B cell (primary cell): ENCODE measurements around the gene ZNHIT2. TPM values are rescaled to one million over a fixed set of nuclear protein-coding genes. Genes with fewer than 3 reads are reported as not detected.

ENCODE experiments used
- ATAC-seq: fragments of 200-7000 bp; cut with Tn5 transposase; one replicate; pipeline ENCODE4 v1.10.0; 2021; ENCODE audit warnings: low read depth, mild to moderate bottlenecking, moderate number of reproducible peaks, moderate library complexity
- CTCF ChIA-PET: fragments of 350-600 bp; sonication (Branson Sonifier 250); formaldehyde crosslinking; loops from one replicate; lab custom pipeline; 2021; ENCODE audit warnings: antibody characterized with exemption, inconsistent platforms; lab: Charles Lee
- POLR2A ChIA-PET: fragments of 350-600 bp; sonication (Branson Sonifier 250); formaldehyde crosslinking; loops from one replicate; lab custom pipeline; 2021; ENCODE audit warnings: antibody characterized with exemption; lab: Charles Lee
- DNase-seq: peaks from one replicate; pipeline ENCODE4 v3.0.0; 2013
- H2AFZ ChIP-seq: 2 replicates; pipeline ENCODE4 v1.6.1; 2012; ENCODE audit warnings: mild to moderate bottlenecking, low read depth, low read length; ENCODE audit not compliant: insufficient read depth, poor library complexity, severe bottlenecking
- H3K27ac ChIP-seq, 2 donors: 1 replicate in 1 of 2; 2 replicates in 1 of 2; pipeline ENCODE4 v1.5.1; 2012 to 2013; ENCODE audit warnings: low read length in 2 of 2, mild to moderate bottlenecking in 2 of 2, moderate library complexity in 1 of 2
- H3K27me3 ChIP-seq, 4 experiments: fragments of 200-600 bp in 1 of 4; sonication (generic) in 1 of 4; replicated peaks in 1 of 4; 1 replicate in 2 of 4; 2 replicates in 2 of 4; pipeline versions ENCODE4 v1.6.1 to v1.7.0; 2013 to 2016; ENCODE audit warnings: low read length in 3 of 4, mild to moderate bottlenecking in 2 of 4, mixed read lengths in 1 of 4, moderate library complexity in 1 of 4; ENCODE audit not compliant: insufficient read depth in 4 of 4, control insufficient read depth in 3 of 4; ENCODE audit errors: control extremely low read depth in 1 of 4
- H3K36me3 ChIP-seq, 2 experiments: replicated peaks in 1 of 2; 1 replicate in 1 of 2; 2 replicates in 1 of 2; pipeline versions ENCODE4 v1.6.1 to v1.7.1; 2013; ENCODE audit warnings: low read length in 1 of 2; ENCODE audit not compliant: insufficient read depth in 2 of 2, control insufficient read depth in 1 of 2; ENCODE audit errors: control extremely low read depth in 1 of 2, extremely low read depth in 1 of 2
- H3K4me1 ChIP-seq, 2 donors: fragments of 200-600 bp in 1 of 2; sonication (generic) in 1 of 2; 1 replicate in 1 of 2; 2 replicates in 1 of 2; pipeline versions ENCODE4 v1.5.1 to v1.6.1; 2013 to 2017; ENCODE audit warnings: low read length in 2 of 2; ENCODE audit not compliant: control insufficient read depth in 2 of 2, insufficient read depth in 2 of 2
- H3K4me2 ChIP-seq: replicated peaks from 2 replicates; pipeline ENCODE3; 2012; ENCODE audit warnings: mild to moderate bottlenecking, low read depth, low read length; ENCODE audit not compliant: poor library complexity, severe bottlenecking
- H3K4me3 ChIP-seq, 5 experiments: fragments of 200-600 bp in 1 of 5; sonication (generic) in 1 of 5; 1 replicate in 3 of 5; 2 replicates in 2 of 5; pipeline versions ENCODE4 v1.5.1 to v1.7.0; 2011 to 2016; ENCODE audit warnings: low read length in 4 of 5, mild to moderate bottlenecking in 4 of 5, low read depth in 2 of 5, control low read depth in 1 of 5, moderate library complexity in 1 of 5; ENCODE audit not compliant: insufficient read depth in 1 of 5; ENCODE audit errors: control extremely low read depth in 1 of 5, extremely low read depth in 1 of 5
- H3K79me2 ChIP-seq: fragments of 200-600 bp; sonication (generic); one replicate; pipeline ENCODE4 v1.6.0; 2016; ENCODE audit warnings: low read length; ENCODE audit not compliant: control insufficient read depth, insufficient read depth
- H3K9ac ChIP-seq: fragments of 200-600 bp; sonication (generic); 2 replicates; pipeline ENCODE4 v1.6.1; 2017; ENCODE audit warnings: mild to moderate bottlenecking, low read length, moderate library complexity
- H3K9me3 ChIP-seq, 3 donors: one replicate each; pipeline versions ENCODE4 v1.6.1 to v1.7.1; 2013; ENCODE audit warnings: low read length in 2 of 3; ENCODE audit not compliant: control insufficient read depth in 2 of 3, insufficient read depth in 1 of 3; ENCODE audit errors: control extremely low read depth in 1 of 3
- H4K20me1 ChIP-seq: 2 replicates; pipeline ENCODE4 v1.6.0; 2012; ENCODE audit warnings: mild to moderate bottlenecking, low read length; ENCODE audit not compliant: insufficient read depth, control insufficient read depth, poor library complexity, severe bottlenecking
- H3K27ac Mint-ChIP-seq: one replicate; pipeline ENCODE4 v1.8.0; 2021; ENCODE audit warnings: mixed read lengths
- H3K27me3 Mint-ChIP-seq: one replicate; pipeline ENCODE4 v1.8.0; 2021; ENCODE audit warnings: mixed read lengths
- H3K4me1 Mint-ChIP-seq: one replicate; pipeline ENCODE4 v1.8.0; 2021; ENCODE audit warnings: mixed read lengths
- H3K4me3 Mint-ChIP-seq: one replicate; pipeline ENCODE4 v1.8.0; 2021; ENCODE audit warnings: mixed read lengths
- H3K9me3 Mint-ChIP-seq: one replicate; pipeline ENCODE4 v1.8.0; 2022; ENCODE audit warnings: mixed read lengths; ENCODE audit not compliant: insufficient read depth
- CTCF ChIP-seq: fragments of 200-600 bp; IDR thresholded peaks from one replicate; pipeline ENCODE4 v1.8.0; 2022; ENCODE audit warnings: antibody characterized with exemption, mild to moderate bottlenecking
- EZH2 ChIP-seq: IDR thresholded peaks from 2 replicates; pipeline ENCODE4 v1.6.1; 2012; ENCODE audit warnings: borderline replicate concordance, low read depth, mild to moderate bottlenecking, moderate library complexity, low read length; ENCODE audit not compliant: insufficient read depth, poor library complexity, severe bottlenecking
- WGBS: methylation state at CpG from one replicate; pipeline ENCODE4 v1.1.5; 2013; ENCODE audit warnings: missing lambda C conversion rate; ENCODE audit not compliant: insufficient coverage; 5-methylcytosine and 5-hydroxymethylcytosine counted together
- intact Hi-C: fragments of 100-400 bp; cut with micrococcal nuclease; formaldehyde crosslinking; loops from one replicate; pipeline ENCODE4 v1.10.0; 2022
- polyA plus RNA-seq: library from polyadenylated mRNA; depleted of rRNA; stranded (reverse); fragments of >200 nt; gene quantifications from 2 replicates; pipeline ENCODE4 v1.2.3, GENCODE V29; 2012
- total RNA-seq, 2 donors: library from RNA; stranded (reverse); fragments of 120-200 nt in 1 of 2; gene quantifications; 1 replicate in 1 of 2; 2 replicates in 1 of 2; pipeline versions ENCODE4 v1.2.3 to v1.2.4, GENCODE V29; 2013 to 2022

Gene ZNHIT2
- total and polyA plus RNA-seq, 2 donors (not counting 1 experiment from before 2014, with no cell fraction given), result 6.2 to 14.1 TPM

GRCh38 chr11:65087216-65087615 is 30.3 kb downstream of the ZNHIT2 start:
- Mint-ChIP-seq H3K4me1 (peaks cover 28% of the 10 kb centered on the region), H3K4me3 (no peak overlapping the region), H3K9me3 (no peaks in the 10 kb centered on the region), H3K27me3 (no peaks in the 10 kb centered on the region), H3K27ac (no peak overlapping the region)
- H3K4me3 ChIP-seq, result no peak overlapping the region
- H3K9me3 ChIP-seq, result no peaks in the 10 kb centered on the region
- H3K4me1 ChIP-seq, result peaks cover 12 to 19% of the 10 kb centered on the region in 2 donors
- CTCF ChIA-PET, result no interaction called here
- no peak for ATAC-seq
- H3K36me3 ChIP-seq, result peaks cover 0 to 47% of the 10 kb centered on the region in 2 experiments
- H3K4me2 ChIP-seq, result no peak overlapping the region
- H3K9ac ChIP-seq, result no peak overlapping the region
- peaks cover 8% of the 10 kb centered on the region for H4K20me1 ChIP-seq
- intact Hi-C loops, result no loop called here
- no peak overlapping the region for H2AFZ ChIP-seq
- DNase-seq, result no peak
- no peak overlapping the region for H3K27ac ChIP-seq
- TF ChIP-seq EZH2 (no peak), CTCF (no peak)
- POLR2A ChIA-PET, result interaction anchor here (1.4 kb wide), 1 partner anchor 30 kb away, joined by 5 read pairs; the partner anchor contains the start of gene ZNHIT2
- 96% methylated on average over 11 of the region's 11 CpGs for WGBS
- peaks cover 21% of the 10 kb centered on the region for H3K79me2 ChIP-seq
- H3K27me3 ChIP-seq, result no peaks in the 10 kb centered on the region

- no peaks in the 10 kb centered on the region for H3K27me3 ChIP-seq
- no peak overlapping the region for H3K9ac ChIP-seq
- Mint-ChIP-seq H3K27ac (no peak overlapping the region), H3K4me1 (peaks cover 28% of the 10 kb centered on the region), H3K27me3 (no peaks in the 10 kb centered on the region), H3K4me3 (no peak overlapping the region), H3K9me3 (no peaks in the 10 kb centered on the region)
- DNase-seq (no peak), ATAC-seq (no peak)
- no peak overlapping the region for H3K27ac ChIP-seq
- H3K4me3 ChIP-seq, result no peak overlapping the region
- H3K9me3 ChIP-seq, result no peaks in the 10 kb centered on the region
- intact Hi-C loops, result no loop called here
- POLR2A ChIA-PET, result interaction anchor here (1.2 to 1.4 kb wide), 2 partner anchors 30 to 175 kb away, joined by 3 to 5 read pairs; partner anchors contain the start of genes POLA2 and ZNHIT2
- peaks cover 0 to 47% of the 10 kb centered on the region in 2 experiments for H3K36me3 ChIP-seq
- WGBS, result 89% methylated on average over 2 of the region's 9 CpGs
- peaks cover 8% of the 10 kb centered on the region for H4K20me1 ChIP-seq
- H3K4me2 ChIP-seq, result no peak overlapping the region
- CTCF ChIA-PET, result no interaction called here
- peaks cover 12 to 19% of the 10 kb centered on the region in 2 donors for H3K4me1 ChIP-seq
- H2AFZ ChIP-seq, result no peak overlapping the region
- TF ChIP-seq CTCF, result no peak
- TF ChIP-seq EZH2, result no peak
- peaks cover 21% of the 10 kb centered on the region for H3K79me2 ChIP-seq
Measured at GRCh38 chr11:65086809-65087208, 30.7 kb downstream of the ZNHIT2 start.
